A549 (cell line): Measurements from ENCODE around the gene RNF213. TPM values are rescaled to one million over a fixed set of nuclear protein-coding genes. Genes with fewer than 3 reads are reported as not detected.

Source experiments
- ATAC-seq, 2 experiments: fragments of 200-7000 bp in 1 of 2; fragments of >200 bp in 1 of 2; cut with Nextera tagmentation in 1 of 2; cut with Tn5 transposase in 1 of 2; 3 replicates each; pipeline versions ENCODE4 v1.8.0 to v1.9.1; 2018 to 2020; ENCODE audit warnings: mild to moderate bottlenecking in 1 of 2, moderate library complexity in 1 of 2
- CTCF ChIA-PET: fragments of 300-600 bp; sonication (Branson Sonifier 250); formaldehyde crosslinking; extraction: SDS; loops from one replicate; lab custom pipeline; 2021; ENCODE audit warnings: antibody characterized with exemption, inconsistent platforms; lab: Yijun Ruan, JAX
- POLR2A ChIA-PET: fragments of 350-600 bp; formaldehyde crosslinking; extraction: SDS; loops from one replicate; lab custom pipeline; 2021; ENCODE audit warnings: antibody characterized with exemption, inconsistent platforms; lab: Yijun Ruan, JAX
- DNase-seq, 2 experiments: peaks; one replicate each; pipeline versions ENCODE4 v3.0.0 to v3.0.0-alpha.2; 2011 to 2016; ENCODE audit warnings: low read depth in 1 of 2, low spot score in 1 of 2
- FAIRE-seq: peaks from 2 replicates; lab custom pipeline; 2011; peaks lifted over from hg19 to GRCh38; lab: Jason Lieb, UNC
- H3K27ac ChIP-seq, 2 experiments: fragments of >200 bp; sonication (Bioruptor Twin); formaldehyde crosslinking; 3 replicates each; pipeline ENCODE4 v1.5.1; 2016 to 2017
- H3K4me1 ChIP-seq: fragments of >200 bp; sonication (Bioruptor Twin); formaldehyde crosslinking; 3 replicates; pipeline ENCODE4 v1.6.1; 2016
- H3K4me2 ChIP-seq: fragments of >200 bp; sonication (Bioruptor Twin); formaldehyde crosslinking; 3 replicates; pipeline ENCODE4 v1.6.1; 2016
- H3K4me3 ChIP-seq: fragments of >200 bp; sonication (Bioruptor Twin); formaldehyde crosslinking; 3 replicates; pipeline ENCODE4 v1.5.1; 2016
- H3K9me3 ChIP-seq: fragments of >200 bp; sonication (Bioruptor Twin); formaldehyde crosslinking; 3 replicates; pipeline ENCODE4 v1.6.1; 2016
- CBX2 ChIP-seq: fragments of 200-600 bp; sonication (generic); IDR thresholded peaks from 2 replicates; pipeline ENCODE4 v1.6.1; 2016; ENCODE audit warnings: low read depth, mild to moderate bottlenecking, borderline replicate concordance
- FOXS1 ChIP-seq: fragments of 250-450 bp; sonication (Bioruptor Pico); IDR thresholded peaks from 2 replicates; pipeline ENCODE4 v1.5.0; 2020; ENCODE audit warnings: mild to moderate bottlenecking, moderate library complexity
- GATA3 ChIP-seq: IDR thresholded peaks from 2 replicates; pipeline ENCODE4 v1.6.1; 2012; ENCODE audit warnings: borderline replicate concordance
- HOXA7 ChIP-seq: fragments of 250-450 bp; sonication (Bioruptor Pico); IDR thresholded peaks from 2 replicates; pipeline ENCODE4 v1.5.0; 2020; ENCODE audit warnings: mild to moderate bottlenecking, moderate library complexity
- HOXB13 ChIP-seq: fragments of 250-450 bp; sonication (Bioruptor Pico); IDR thresholded peaks from 2 replicates; pipeline ENCODE4 v1.5.0; 2020; ENCODE audit warnings: low read depth, mild to moderate bottlenecking, moderate library complexity
- KDM5A ChIP-seq: fragments of 200-600 bp; sonication (generic); IDR thresholded peaks from 2 replicates; pipeline ENCODE4 v1.6.1; 2016; ENCODE audit warnings: antibody characterized with exemption, mild to moderate bottlenecking
- MAFK ChIP-seq: fragments of 450-650 bp; IDR thresholded peaks from 2 replicates; pipeline ENCODE4 v1.6.1; 2014; ENCODE audit not compliant: partially characterized antibody
- MYC ChIP-seq: IDR thresholded peaks from 2 replicates; pipeline ENCODE4 v1.6.1; 2012; ENCODE audit warnings: mild to moderate bottlenecking, inconsistent platforms, low read length, improper control_type of control experiment, borderline replicate concordance
- NFE2L2 ChIP-seq: fragments of 150-350 bp; conservative IDR thresholded peaks from 2 replicates; pipeline ENCODE4 v1.6.1; 2014; ENCODE audit warnings: low read length
- NPAS2 ChIP-seq: fragments of 250-450 bp; sonication (Bioruptor Pico); IDR thresholded peaks from 2 replicates; pipeline ENCODE4 v1.8.0; 2022; ENCODE audit warnings: mild to moderate bottlenecking, moderate library complexity, borderline replicate concordance
- PBX3 ChIP-seq: IDR thresholded peaks from 2 replicates; pipeline ENCODE4 v1.6.1; 2012
- POLR2A ChIP-seq: IDR thresholded peaks from 2 replicates; pipeline ENCODE4 v1.6.1; 2012; ENCODE audit warnings: mild to moderate bottlenecking, low read length
- RARB ChIP-seq: fragments of 250-450 bp; sonication (Bioruptor Pico); IDR thresholded peaks from 2 replicates; pipeline ENCODE4 v1.8.0; 2021; ENCODE audit warnings: mild to moderate bottlenecking, moderate library complexity
- ZC3H11A ChIP-seq: fragments of 450-650 bp; IDR thresholded peaks from 2 replicates; pipeline ENCODE4 v1.6.1; 2014; ENCODE audit warnings: antibody characterized with exemption, mild to moderate bottlenecking
- ZFP36 ChIP-seq: fragments of 450-650 bp; IDR thresholded peaks from 2 replicates; pipeline ENCODE4 v1.6.1; 2014; ENCODE audit warnings: borderline replicate concordance; ENCODE audit not compliant: partially characterized antibody
- WGBS: methylation state at CpG from one replicate; pipeline ENCODE4 v1.1.6; 2017; ENCODE audit errors: missing lambda C conversion rate; 5-methylcytosine and 5-hydroxymethylcytosine counted together
- polyA plus RNA-seq, 4 experiments: library from polyadenylated mRNA; depleted of rRNA in 3 of 4; stranded (reverse); fragments of >200 nt; fragmentation: RNase III in 1 of 4; extraction: RNeasy Plus Mini Kit Qiagen cat#74134 plus additional on column Dnase treatment in 1 of 4; gene quantifications; 2 replicates in 3 of 4; 3 replicates in 1 of 4; pipeline ENCODE4 v1.2.3, GENCODE V29; 2011 to 2017
- TF ChIP-seq, protein P1 (sequence below): IDR thresholded peaks from 2 replicates; pipeline ENCODE4 v1.6.1; 2012; ENCODE audit warnings: low read depth, borderline replicate concordance
- TF ChIP-seq, protein P2 (sequence below): fragments of >200 bp; sonication (Bioruptor Twin); formaldehyde crosslinking; IDR thresholded peaks from 3 replicates; pipeline ENCODE4 v1.6.1; 2016

RNF213 gene
- polyA plus RNA-seq, 2 of the 4 experiments (the other 2 are of a cell fraction) = 59.1 to 127 TPM

DNA sequence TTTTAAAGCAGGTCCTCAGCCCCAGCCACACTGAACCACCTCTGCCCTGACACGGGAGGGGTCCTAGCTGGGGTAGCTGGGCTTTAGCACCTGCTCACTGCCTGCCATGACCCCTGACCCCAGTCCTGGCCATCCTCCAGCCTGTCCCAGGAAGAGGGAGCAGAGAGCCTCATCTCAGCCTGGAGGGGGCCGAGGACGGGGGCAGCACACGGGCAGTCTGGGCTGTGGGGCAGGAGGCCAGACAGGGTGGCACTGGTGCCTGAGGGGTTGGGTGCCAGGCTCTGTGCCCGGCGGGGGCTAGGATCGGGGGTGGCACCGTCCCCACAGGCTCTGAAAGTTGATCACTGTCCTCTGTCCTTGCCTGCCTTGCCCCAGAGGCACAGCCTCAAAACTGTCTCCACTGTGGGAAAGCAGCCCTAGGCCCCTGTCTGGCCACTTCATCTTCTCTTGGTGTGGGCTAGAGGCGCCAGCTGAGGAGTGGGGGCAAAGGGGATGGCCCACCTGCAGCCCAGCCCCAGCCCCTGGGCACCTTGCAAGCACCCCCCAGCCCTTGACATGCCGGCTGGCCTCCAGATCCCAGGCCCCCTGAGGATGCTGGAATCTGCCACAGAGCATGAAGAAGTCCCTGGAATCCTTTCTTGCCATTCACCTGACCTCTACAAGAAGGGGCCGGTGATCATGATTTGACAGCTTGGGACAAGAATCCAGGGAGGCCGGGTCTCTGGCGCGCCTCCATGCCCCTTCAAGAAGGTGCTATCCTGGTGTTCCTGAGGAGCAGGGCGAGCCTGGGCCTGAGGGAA, 170.0 kb downstream of the RNF213 start:
- no peak for TF ChIP-seq MAFK
- TF ChIP-seq HOXB13 (CRISPR knock-in tag) = no peak
- TF ChIP-seq FOXS1 = no peak
- TF ChIP-seq POLR2A = no peak
- DNase-seq = no peak
- no peak overlapping the region for H3K4me3 ChIP-seq
- H3K9me3 ChIP-seq = no peaks in the 10 kb centered on the region
- ChIA-PET CTCF (interaction anchor here (0.9 to 2.3 kb wide), 5 partner anchors 14 to 671 kb away, joined by 3 to 10 read pairs (median 5); no protein-coding TSS in a partner anchor), POLR2A (no interaction called here)
- no peak for ATAC-seq
- H3K4me1 ChIP-seq = 0 out of 3 replicates have a peak, but pooled peaks cover 2% of the 10 kb centered on the region
- no peak for FAIRE-seq
- 73% methylated on average over 14 of the region's 15 CpGs for WGBS
- no peak overlapping the region for H3K4me2 ChIP-seq
- H3K27ac ChIP-seq = no peak overlapping the region

- DNase-seq (no peak), ATAC-seq (no peak), FAIRE-seq (no peak)
- TF ChIP-seq CBX2 (no peak), FOXS1 (no peak), RARB (CRISPR knock-in tag) (no peak), POLR2A (no peak), HOXA7 (CRISPR knock-in tag) (no peak), MYC (no peak), ZFP36 (no peak), PBX3 (no peak)
- TF ChIP-seq, protein P1, sequence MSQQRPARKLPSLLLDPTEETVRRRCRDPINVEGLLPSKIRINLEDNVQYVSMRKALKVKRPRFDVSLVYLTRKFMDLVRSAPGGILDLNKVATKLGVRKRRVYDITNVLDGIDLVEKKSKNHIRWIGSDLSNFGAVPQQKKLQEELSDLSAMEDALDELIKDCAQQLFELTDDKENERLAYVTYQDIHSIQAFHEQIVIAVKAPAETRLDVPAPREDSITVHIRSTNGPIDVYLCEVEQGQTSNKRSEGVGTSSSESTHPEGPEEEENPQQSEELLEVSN = no peak
- TF ChIP-seq, protein P2, sequence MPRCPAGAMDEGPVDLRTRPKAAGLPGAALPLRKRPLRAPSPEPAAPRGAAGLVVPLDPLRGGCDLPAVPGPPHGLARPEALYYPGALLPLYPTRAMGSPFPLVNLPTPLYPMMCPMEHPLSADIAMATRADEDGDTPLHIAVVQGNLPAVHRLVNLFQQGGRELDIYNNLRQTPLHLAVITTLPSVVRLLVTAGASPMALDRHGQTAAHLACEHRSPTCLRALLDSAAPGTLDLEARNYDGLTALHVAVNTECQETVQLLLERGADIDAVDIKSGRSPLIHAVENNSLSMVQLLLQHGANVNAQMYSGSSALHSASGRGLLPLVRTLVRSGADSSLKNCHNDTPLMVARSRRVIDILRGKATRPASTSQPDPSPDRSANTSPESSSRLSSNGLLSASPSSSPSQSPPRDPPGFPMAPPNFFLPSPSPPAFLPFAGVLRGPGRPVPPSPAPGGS = no peak
- POLR2A ChIA-PET = no interaction called here
- WGBS = 84% methylated on average over 26 of the region's 29 CpGs
- no peaks in the 10 kb centered on the region for H3K9me3 ChIP-seq
- CTCF ChIA-PET = interaction anchor here (0.6 to 2.5 kb wide), 8 partner anchors 8 to 670 kb away, joined by 3 to 10 read pairs (median 6); no protein-coding TSS in a partner anchor
- 0 out of 3 replicates have a peak, but pooled peaks cover 2% of the 10 kb centered on the region for H3K4me1 ChIP-seq
- no peak overlapping the region for H3K4me2 ChIP-seq
- no peak overlapping the region for H3K27ac ChIP-seq
- H3K4me3 ChIP-seq = no peak overlapping the region
Measured at GRCh38 chr17:80431246-80432195, 170.9 kb downstream of the RNF213 start.

DNA sequence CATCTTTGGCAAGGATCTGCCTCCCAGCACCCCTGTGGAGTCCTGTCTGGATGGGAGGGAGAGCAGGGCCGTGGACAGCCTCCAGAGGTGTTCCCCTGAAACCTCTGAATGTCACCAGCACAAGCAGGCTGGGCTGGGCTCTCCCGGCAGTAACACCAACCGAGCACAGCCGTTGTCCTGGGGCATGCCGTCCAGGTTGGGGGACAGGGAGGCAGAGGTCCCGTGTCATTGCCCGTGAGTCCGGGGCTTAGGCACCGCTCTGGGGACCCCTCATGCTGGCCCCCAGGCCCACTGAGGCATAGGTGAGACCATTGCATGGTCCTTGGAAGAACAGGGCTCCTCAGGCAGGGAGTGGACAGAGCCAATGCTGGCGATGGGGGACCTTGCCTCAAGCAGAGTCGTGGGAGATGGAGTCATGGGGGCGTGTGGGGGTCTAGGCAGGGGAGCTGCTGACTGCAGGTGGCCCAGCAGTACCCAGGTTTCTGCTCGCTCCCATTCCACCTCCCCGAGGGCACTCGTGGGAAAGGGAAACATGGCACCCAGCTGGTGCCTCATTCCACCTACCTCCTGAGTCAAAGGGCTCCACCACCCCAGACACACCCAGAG, 171.8 kb downstream of the RNF213 start:
- TF ChIP-seq NPAS2 (CRISPR knock-in tag) (no peak), NFE2L2 (no peak), ZC3H11A (no peak), KDM5A (no peak), PBX3 (no peak), GATA3 (no peak)
- TF ChIP-seq, all 56 proteins: peak for 0
- ATAC-seq (0 out of 6 replicates have a peak, but pooled peaks of 1 of the 2 experiments have one; percentile 7), FAIRE-seq (no peak), DNase-seq (no peak)
- no peak overlapping the region for H3K4me3 ChIP-seq
- 57% methylated on average over 15 of the region's 15 CpGs for WGBS
- H3K4me1 ChIP-seq = no peaks in the 10 kb centered on the region
- H3K27ac ChIP-seq = no peak overlapping the region
- CTCF ChIA-PET = interaction anchor here (0.6 to 2.5 kb wide), 12 partner anchors 9 to 769 kb away, joined by 3 to 8 read pairs (median 4); no protein-coding TSS in a partner anchor
- H3K4me2 ChIP-seq = no peak overlapping the region
- H3K9me3 ChIP-seq = no peaks in the 10 kb centered on the region
- POLR2A ChIA-PET = interaction anchor here (1.1 kb wide), 1 partner anchor 22 kb away, joined by 4 read pairs; no protein-coding TSS in a partner anchor
